GM18870 (cell line): ENCODE results near the gene TGFBR2.
A peak's percentile ranks its signal among the peaks of the same experiment; 100 is the strongest.

ENCODE experiments used
- ATAC-seq: cut with Tn5 transposase; IDR thresholded peaks from one replicate; pipeline ENCODE4 v1.9.1; 2021; ENCODE audit warnings: moderate library complexity; ENCODE audit not compliant: unreplicated experiment

Gene TGFBR2

DNA sequence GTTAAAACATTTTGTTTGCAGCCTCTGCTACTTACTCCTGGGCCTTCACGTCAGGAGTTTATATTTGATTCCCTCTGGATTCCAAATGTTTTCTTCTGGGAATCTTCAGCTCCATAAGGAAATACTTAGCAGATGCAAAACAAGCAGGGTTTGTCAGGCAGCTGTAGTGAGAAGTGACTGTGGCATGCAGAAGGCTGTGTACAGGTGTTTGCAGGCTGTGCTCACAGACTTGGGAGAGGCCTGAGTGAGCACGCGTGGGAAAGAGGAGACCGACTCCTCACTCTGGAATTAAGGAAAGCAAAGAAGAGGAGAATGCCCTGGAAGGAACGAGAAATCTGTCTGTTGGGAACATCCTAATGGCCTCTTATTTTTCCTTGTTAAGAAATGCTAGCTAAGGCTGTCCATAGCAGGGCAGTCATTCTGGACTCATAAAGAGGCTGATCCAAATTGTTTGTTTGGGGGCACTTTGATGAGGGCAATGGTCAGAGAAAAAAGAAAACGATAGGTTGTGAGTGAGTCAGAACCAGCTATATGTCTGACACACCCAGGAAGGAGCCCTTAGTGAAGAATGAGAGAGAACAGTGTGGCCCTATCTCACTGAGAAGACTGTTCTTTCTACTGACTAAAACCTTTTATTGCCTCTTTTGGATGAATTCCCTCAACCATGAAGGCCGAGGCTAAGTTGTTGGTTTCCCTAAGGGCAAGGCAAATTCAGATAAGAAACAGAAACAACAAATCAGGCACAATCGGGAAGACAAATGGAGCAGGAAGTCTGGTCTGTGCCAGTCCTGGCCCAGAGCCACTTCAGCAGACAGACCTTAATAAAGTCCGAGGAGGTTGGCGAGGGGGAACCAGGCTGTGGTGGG, 82.6 kb downstream of the TGFBR2 start:
- no peak for ATAC-seq

DNA sequence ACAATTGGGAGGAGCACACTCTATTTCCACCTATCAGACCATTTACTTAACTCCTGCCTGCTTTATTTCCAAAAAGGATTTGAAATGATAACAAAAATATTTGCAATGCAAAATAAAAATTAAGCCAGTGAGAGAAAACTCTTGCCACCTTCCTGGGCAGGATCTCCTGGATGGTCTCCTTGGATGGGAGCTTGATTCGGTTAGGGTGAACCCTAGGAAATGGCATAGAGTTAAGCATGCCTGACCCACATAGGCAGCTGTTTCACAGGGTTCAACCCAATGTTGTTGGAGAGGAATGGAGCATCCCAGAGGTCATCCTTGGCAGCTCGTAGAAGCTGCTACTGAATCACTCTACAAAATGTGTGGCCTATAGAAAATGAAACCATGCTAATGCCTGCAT, 83.8 kb downstream of the TGFBR2 start:
- no peak for ATAC-seq

DNA sequence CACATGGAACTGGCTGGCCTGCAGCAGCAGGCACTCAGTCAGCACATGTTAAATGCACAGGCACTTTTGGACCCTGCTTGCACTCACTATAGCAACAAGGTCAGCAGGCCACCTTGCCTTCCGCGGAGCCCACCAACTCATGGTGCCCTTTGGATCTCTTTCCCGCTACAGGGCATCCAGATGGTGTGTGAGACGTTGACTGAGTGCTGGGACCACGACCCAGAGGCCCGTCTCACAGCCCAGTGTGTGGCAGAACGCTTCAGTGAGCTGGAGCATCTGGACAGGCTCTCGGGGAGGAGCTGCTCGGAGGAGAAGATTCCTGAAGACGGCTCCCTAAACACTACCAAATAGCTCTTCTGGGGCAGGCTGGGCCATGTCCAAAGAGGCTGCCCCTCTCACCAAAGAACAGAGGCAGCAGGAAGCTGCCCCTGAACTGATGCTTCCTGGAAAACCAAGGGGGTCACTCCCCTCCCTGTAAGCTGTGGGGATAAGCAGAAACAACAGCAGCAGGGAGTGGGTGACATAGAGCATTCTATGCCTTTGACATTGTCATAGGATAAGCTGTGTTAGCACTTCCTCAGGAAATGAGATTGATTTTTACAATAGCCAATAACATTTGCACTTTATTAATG, 85.0 kb downstream of the TGFBR2 start:
- no peak for ATAC-seq

DNA sequence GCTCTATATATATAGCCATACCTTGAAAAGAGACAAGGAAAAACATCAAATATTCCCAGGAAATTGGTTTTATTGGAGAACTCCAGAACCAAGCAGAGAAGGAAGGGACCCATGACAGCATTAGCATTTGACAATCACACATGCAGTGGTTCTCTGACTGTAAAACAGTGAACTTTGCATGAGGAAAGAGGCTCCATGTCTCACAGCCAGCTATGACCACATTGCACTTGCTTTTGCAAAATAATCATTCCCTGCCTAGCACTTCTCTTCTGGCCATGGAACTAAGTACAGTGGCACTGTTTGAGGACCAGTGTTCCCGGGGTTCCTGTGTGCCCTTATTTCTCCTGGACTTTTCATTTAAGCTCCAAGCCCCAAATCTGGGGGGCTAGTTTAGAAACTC, 85.5 kb downstream of the TGFBR2 start:
- ATAC-seq = no peak

DNA sequence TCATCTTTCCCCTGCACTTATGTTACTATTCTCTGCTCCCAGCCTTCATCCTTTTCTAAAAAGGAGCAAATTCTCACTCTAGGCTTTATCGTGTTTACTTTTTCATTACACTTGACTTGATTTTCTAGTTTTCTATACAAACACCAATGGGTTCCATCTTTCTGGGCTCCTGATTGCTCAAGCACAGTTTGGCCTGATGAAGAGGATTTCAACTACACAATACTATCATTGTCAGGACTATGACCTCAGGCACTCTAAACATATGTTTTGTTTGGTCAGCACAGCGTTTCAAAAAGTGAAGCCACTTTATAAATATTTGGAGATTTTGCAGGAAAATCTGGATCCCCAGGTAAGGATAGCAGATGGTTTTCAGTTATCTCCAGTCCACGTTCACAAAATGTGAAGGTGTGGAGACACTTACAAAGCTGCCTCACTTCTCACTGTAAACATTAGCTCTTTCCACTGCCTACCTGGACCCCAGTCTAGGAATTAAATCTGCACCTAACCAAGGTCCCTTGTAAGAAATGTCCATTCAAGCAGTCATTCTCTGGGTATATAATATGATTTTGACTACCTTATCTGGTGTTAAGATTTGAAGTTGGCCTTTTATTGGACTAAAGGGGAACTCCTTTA, 86.2 kb downstream of the TGFBR2 start:
- ATAC-seq = no peak

DNA sequence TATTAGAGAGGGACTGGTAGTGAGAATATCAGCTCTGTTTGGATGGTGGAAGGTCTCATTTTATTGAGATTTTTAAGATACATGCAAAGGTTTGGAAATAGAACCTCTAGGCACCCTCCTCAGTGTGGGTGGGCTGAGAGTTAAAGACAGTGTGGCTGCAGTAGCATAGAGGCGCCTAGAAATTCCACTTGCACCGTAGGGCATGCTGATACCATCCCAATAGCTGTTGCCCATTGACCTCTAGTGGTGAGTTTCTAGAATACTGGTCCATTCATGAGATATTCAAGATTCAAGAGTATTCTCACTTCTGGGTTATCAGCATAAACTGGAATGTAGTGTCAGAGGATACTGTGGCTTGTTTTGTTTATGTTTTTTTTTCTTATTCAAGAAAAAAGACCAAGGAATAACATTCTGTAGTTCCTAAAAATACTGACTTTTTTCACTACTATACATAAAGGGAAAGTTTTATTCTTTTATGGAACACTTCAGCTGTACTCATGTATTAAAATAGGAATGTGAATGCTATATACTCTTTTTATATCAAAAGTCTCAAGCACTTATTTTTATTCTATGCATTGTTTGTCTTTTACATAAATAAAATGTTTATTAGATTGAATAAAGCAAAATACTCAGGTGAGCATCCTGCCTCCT, 87.2 kb downstream of the TGFBR2 start:
- peak; percentile 90 for ATAC-seq

DNA sequence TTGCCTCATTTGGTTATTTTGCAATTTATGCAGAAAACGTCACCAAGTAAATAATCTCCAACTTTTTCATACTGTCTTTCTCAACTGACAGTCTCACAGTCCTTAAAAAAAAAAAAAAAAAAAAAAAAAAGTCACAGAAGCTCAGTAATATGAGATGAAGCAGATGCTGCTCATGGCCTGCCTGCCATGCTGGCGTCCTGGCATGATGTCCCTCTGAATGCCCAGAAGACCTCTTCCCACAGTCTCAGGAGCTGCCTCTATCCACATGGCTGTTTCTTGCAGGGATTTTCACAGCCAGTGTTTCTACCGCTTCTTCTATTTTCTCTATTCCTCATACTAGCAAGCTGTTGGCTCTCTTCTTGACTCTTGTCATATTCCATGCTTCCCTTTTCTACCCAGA, 87.7 kb downstream of the TGFBR2 start:
- ATAC-seq = no peak

DNA sequence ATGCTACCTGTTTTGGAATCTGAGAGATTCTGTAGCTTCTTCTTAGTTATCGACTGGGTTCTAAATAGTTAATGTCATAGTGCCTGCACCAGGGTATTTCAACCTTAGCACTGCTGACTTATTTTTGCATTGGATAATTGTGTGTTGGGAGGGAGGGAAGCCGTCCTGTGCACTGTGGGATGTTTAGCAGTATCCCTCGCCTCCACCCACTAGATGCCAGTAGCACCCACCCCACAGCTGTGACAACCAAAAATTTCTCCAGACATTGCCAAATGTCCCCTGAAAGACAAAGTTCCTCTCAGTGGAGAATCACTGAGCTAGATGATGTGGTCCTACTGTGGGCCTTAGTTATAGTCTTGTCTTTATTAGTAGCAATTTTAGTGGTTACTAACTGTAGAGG, 88.3 kb downstream of the TGFBR2 start:
- no peak for ATAC-seq

DNA sequence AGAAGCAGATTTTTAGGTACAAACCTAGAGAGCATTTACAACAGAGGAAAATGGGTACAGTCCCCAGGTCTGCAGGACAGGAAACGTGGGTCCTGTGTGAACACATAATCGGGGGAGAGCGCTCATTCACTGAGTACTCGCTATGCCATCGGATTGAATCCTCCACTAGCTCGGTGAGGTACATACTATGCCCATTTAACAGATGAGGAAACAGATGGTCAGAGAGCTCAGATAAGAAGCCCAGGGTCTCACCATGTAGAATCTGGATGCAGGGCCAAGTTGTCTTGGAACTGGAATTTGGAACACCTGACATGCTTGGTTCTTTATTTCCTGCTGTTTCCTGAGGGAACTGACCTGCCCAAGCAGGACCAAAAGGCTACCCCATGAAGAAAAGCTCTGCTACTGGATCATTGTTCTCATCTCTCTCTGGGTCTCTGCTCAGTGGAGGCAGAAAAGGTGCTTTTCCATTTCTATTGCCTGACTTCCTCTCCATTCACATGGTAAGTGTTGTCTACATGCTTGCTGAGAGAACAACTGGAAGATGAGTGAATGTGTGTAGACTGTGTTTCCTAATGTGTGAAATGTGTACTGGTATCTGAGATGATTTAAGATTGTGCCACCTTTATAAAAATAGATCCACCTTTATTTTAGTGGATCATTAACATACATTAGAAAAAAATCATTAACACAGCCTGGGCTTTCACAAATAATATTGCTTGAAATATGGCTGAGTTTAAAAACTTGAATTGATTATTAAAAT, 89.1 kb downstream of the TGFBR2 start:
- ATAC-seq = no peak

DNA sequence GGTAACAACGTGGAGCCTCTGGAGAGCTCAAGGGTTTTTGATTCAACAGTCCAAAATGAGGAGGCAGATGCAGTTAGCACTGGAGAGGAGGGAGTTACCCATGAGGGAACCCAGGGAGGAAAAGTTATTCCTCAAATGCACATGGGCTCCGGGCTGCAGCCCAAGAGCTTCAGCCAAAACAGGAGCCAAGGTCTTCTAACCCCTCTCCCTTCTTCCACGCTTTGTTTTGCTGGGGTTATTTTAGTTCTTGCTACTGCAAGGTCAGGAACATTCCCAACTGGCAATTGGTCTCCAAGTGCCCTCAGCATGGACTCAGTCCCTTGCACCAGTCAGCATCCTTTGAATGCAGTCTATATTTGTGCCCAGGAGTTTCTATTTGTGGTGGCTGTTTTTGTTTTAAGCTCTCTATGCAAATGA, 90.0 kb downstream of the TGFBR2 start:
- ATAC-seq = no peak

DNA sequence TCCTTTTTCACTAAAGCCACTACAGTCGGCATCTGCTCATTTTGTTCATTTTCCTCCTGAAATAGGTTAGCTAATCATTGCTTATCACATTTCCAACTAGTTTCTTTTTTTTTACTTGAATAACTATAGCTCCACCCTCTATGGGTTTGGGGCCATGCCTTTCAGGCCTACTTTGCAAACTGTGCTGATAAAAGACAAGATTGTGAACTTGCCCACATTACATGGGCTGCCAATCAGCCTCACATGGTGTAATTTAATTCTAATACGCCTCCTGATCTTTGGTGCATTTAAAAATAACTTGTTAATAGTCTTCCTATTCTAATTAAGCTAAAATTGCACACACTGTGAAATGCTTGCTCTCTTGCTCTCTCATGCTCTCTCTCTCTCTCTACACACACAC, 90.5 kb downstream of the TGFBR2 start:
- no peak for ATAC-seq

DNA sequence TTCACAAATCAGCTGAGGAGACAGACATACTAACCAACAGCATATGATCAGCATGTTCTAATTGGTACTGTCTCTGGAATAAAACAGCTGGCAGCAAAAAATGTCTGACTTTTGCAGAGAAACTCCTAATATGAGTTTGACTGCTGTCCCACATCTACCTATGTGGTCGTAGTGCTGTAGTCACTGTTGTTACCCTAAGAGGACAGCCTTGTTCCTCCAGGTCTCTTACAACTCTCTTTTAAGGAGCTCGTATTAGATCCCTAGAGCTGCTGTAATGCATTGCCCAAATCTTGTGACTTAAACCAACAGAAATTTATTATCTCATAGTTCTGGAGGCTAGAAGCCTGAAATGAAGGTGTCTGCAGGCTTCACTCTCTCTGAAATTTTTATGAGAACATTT, 92.1 kb downstream of the TGFBR2 start:
- ATAC-seq = no peak

DNA sequence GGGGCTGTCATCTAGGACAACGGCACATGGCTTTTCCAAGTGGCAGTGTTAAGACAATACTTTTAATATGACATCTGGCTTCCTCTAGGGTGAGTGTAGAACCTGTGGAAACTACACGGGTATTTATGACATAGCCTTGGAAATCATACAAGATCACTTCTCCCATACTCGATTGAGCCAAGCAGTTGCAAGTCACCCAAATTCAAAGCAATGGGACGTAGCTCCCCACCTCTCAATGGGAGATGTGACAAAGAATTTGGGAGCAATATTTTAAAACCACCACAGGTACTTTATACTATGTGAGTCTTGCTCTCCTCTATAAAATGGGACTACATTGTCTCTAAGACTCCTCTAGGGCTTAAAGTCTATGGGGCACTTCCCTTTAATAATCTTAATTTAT, 93.5 kb downstream of the TGFBR2 start:
- ATAC-seq = no peak

DNA sequence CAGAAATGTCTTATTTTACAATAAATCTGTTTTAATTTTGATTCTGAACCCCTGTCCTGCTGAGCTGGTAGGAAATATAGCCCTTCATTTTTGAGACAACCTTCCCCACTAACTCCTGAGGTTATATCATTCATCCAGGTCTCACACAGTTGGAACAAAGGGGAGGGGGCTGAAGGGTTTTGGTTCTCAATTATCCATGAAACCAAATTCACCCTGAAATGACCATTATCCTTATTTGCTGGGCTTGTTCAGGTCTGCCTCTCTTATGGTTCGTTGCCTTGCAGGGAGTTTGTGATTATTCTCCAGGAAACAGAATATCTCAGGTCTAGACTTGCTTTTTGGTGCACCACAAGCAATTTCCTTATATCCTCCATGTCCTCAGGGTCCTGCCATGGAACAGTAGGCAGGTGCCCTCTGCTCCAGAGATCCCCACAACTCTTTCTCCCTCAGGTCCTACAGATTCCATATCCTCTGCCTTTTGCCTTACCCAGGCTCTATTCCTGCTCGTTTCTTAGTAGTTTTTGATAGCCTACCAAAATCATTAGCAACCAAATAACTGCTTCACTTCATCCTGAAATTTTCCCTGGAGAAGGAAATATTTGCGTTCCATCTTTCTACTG, 94.4 kb downstream of the TGFBR2 start:
- no peak for ATAC-seq

DNA sequence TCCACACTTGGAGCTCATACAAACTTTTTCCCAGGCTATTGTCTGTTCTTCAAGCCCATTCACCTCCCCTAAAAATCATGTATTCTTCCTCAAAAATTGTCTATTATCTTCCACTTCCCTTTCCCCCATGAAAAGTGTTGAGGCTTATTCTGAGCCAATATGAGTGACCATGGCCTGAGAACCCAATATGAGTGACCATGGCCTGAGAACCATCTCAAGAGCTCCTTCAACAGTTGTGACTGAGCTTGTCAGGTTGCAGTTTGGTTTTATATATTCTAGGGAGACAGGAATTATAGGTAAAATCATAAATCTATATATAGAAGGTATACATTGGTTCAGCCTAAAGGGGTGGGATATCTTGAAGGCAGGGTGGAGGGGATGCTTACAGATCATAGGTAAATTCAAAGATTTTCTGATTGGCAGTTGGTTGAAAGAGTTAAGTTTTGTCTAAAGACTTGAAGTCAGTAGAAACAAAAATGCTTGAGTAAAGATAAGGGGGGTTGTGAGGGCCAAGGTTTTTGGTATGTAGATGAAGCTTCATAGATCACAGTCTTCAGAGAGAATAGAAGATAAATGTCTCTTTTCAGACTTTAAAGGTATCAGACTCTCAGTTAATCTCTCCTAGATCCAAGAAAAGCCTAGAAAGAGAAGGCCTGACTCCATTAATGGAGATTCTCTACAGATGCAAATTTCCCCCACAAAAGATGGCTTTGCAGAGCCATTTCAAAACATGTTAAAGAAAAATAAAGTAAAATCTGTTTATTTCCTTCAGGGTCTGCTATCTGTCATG, 95.8 kb downstream of the TGFBR2 start:
- no peak for ATAC-seq

DNA sequence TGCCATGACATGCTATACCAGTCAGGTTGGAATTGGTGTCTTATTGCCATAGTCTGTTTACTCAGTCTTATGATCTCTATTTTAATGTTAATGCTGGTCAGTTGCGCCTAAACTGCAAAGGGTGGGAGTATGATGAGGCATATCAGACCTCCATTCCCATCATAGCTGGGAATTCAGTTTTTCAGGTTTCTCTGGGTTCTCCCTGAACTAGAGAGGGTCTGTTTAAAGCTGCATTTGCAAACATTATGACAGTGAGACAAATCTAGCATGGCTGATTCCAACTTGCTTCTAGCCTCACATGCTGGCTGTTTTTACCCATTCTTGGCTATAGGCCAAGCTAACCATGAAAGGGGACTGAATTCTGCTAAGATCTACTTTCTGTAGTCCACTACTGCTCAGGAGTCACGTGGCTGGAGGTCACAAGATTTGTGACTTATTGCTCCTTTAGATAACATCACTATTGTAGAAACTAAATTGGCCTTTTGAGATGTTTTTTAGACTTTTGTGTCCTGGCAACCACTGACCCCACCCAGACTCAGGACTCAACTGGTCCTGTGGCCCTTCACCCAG, 96.5 kb downstream of the TGFBR2 start:
- no peak for ATAC-seq

DNA sequence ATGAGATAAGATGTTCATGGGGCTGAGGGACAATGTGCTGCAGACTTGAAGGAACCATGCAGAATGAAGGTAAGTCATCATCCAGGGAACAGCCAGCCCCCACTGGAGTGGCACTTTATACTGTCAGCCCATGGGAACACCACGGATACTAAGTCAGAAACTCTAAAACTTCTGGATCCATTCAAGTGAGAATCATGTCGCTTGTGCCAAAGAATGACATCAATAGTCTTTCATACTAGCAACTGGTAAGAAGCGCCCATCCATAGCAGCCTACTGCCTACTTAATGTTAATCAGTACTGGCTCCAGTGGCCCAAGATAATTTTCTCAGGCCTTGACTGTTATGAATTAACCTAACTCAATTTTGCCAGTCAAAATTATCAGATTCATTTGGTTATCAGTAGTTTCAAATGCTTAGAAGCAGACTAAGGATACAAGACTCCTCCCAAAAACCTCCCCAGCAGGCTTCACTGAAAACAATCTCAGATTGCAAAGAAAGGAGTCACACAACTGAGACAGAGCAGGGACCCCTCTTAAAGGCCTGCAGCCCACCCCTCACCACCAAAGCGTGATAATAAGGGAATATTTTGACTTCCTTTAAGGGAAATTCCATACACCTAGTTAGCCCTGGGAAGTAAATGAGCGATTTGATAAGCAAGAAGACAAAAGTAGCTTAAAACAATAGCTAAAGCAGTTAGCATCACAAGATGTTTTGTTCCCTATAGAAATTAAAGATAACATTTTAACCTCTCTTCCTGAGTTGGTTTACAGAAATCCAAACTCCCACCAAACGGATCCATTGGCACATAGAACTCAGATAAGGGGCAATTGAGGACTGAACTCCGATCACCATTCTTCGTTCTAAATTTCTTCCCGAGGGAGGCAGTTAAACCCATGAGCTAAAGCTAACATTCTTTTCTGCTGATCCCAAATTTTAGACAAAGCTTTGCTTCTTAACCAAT, 98.8 kb downstream of the TGFBR2 start:
- no peak for ATAC-seq

DNA sequence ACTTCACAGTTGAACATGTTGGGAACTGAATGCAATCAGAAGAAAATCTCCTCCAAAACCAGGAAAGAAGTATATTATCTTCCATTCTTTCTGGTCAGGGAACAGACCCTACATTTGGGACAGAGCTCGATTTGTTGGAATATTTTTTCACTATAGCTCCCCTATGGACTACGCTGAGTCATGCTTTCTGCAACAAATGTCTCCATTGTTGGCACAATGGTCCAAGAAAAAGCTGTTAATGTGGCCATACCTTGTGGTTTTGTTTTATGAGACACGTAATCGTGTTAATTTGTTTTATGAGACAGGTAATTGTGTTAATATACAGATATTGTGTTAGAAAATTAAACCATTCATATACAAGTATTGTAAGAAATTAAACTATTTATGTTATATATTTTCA, 101.4 kb downstream of the TGFBR2 start:
- no peak for ATAC-seq
